ENCODE results near the gene HAUS6.
"Not testable (repeated sequence)": the region's sequence is repeated elsewhere in the genome, so short reads cannot be mapped to it uniquely, and the experiment has no call there.

The HAUS6 gene, protein sequence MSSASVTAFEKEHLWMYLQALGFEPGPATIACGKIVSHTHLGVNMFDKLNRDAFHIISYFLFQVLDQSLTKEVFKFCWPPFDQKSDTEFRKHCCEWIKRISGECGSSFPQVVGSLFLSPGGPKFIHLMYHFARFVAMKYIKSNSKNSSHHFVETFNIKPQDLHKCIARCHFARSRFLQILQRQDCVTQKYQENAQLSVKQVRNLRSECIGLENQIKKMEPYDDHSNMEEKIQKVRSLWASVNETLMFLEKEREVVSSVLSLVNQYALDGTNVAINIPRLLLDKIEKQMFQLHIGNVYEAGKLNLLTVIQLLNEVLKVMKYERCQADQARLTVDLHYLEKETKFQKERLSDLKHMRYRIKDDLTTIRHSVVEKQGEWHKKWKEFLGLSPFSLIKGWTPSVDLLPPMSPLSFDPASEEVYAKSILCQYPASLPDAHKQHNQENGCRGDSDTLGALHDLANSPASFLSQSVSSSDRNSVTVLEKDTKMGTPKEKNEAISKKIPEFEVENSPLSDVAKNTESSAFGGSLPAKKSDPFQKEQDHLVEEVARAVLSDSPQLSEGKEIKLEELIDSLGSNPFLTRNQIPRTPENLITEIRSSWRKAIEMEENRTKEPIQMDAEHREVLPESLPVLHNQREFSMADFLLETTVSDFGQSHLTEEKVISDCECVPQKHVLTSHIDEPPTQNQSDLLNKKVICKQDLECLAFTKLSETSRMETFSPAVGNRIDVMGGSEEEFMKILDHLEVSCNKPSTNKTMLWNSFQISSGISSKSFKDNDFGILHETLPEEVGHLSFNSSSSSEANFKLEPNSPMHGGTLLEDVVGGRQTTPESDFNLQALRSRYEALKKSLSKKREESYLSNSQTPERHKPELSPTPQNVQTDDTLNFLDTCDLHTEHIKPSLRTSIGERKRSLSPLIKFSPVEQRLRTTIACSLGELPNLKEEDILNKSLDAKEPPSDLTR

GRCh38 chr9:19102631-19103345 is at the start of gene HAUS6:
Gene HAUS6, minus strand, starts transcription at chr9:19102904. Its CDS starts 253 bp downstream, at chr9:19102651.
- peak; percentile 98 for DNase-seq

- DNase-seq: not testable (repeated sequence)
These were observed 49.4 kb upstream of the HAUS6 start for GRCh38 chr9:19152160-19152498.

GRCh38 chr9:19151425-19152159 is 48.9 kb upstream of the HAUS6 start:
- no peak for DNase-seq

- DNase-seq: no peak
These were observed 46.5 kb upstream of the HAUS6 start for GRCh38 chr9:19149230-19149629.

DNA sequence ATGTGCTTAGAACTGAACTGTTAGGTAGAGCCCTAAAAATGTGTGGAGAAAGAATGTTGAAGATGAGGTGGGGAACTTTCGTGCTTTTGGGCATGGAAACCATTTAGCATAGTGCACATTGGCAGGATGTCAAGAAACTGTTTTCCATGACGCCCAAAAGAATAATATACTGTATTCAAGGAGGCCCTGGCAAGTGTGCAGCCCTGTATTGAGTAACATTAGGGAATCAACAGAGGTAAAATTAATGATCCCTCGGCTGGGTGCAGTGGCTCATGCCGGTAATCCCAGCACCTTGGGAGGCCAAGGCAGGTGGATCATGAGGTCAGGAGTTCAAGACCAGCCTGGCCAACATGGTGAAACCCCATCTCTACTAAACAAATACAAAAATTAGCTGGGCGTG is 45.5 kb upstream of the HAUS6 start:
- no peak for DNase-seq

- DNase-seq: no peak
These were observed 43.8 kb upstream of the HAUS6 start for GRCh38 chr9:19146441-19147024.

DNA sequence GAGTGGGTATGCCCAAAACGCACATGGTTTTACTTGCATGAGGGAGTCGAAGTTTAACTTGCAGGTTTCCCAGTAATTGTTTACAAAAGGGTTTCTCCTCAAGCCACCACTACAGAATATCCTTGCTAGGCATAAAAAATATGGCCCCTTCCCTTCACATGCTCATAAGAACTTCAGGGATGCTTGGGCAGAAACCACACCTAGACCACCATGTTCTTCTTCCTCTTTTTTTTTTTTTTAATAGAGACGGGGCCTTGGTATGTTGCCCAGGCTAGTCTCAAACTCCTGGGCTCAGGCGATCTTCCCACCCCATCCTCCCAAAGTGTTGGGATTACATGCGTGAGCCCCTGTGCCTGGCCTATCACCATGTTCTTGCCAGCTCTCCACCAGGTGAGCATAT is 43.2 kb upstream of the HAUS6 start:
- DNase-seq: no peak

- DNase-seq: no peak
These were observed 37.6 kb upstream of the HAUS6 start for GRCh38 chr9:19140259-19140658.

DNA sequence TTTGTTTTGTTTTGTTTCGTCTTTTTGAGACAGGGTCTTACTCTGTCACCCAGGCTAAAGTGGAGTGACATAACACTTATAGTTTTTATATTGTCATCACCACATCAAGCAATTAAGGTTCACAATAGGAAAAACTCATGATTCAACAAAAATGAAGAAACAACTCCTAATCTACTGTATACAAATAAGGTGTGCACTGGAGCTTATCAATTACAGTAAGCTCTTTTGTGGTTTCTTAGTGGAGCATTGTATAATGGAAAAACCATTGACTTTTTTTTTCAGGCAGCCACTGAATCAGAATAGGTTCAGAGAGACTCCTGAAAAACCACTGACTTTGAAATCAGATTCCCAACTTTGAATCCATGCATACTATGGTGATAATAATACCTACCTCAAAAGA is 35.4 kb upstream of the HAUS6 start:
- DNase-seq: no peak

DNA sequence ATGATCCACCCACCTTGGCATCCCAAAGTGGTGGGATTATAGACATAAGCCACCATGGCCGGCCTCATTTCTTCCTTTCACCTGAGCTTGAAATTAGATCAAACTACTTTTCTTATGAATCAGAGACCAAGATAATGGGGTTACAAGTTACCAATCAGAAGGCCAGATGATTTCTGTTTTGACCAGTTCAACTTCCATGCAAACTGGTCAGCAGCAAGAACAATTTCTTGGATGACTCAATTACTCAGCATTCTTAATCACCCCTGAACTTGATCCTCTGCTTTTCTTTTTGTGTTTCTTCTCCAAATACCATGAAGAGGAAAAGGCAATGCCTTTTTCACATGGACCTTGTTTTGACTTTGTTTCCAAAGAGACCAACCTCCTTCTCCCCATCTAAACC is 34.6 kb upstream of the HAUS6 start:
- DNase-seq: no peak

- no peak for DNase-seq
These were observed 33.4 kb upstream of the HAUS6 start for GRCh38 chr9:19136129-19136528.

DNA sequence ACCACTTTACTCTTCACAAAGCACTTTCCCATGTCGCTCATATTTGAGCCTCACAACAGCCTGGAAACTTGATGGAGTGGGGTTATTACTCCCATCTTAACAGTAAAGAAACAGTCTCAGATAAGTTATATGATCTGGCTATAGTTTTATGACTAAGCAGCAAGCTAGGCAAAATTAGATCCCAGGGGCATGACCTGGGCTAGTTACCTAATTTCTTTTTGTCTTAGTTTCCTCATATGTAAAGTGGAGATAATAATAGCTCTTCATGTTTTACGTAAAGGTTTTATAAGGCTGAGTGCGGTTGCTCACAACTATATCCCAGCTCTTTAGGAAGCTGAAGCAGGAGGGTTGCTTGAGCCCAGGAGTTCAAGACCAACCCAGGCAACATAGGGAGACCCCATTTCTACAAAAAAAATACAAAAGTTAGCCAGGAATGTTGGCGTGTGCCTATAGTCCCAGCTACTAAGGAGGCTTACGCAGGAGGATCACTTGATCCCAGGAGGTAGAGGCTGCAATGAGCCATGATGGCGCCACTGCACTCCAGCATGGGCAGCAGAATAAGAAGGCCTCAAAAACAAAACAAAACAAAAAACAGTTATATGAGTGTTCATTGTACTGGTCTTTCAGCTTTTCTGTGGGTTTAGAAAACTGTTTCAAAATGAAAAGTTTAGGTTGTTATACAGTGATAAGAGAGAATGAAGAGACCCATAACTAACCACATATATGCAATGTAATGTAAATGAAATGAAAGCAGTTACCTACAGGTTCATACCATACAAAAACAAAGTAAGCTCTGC is 31.0 kb upstream of the HAUS6 start:
- no peak for DNase-seq

DNA sequence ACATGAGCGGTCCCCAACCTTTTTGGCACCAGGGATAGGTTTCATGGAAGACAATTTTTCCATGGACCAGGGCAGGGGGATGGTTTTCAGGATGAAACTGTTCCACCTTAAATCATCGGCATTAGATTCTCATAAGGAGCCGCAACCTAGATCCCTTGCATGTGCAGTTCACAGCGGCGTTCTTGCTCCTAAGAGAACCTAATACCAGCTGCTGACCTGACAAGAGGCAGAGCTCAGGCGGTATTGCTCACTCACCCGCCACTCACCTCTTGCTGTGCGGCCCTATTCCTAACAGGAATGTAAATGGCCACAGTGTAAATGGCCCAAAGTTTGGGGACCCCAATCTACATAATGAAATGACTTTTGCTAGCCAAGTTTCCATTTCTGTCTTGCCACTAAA is 27.7 kb upstream of the HAUS6 start:
- no peak for DNase-seq

GRCh38 chr9:19127871-19128500 is 25.3 kb upstream of the HAUS6 start:
- DNase-seq: peak; percentile 61

DNA sequence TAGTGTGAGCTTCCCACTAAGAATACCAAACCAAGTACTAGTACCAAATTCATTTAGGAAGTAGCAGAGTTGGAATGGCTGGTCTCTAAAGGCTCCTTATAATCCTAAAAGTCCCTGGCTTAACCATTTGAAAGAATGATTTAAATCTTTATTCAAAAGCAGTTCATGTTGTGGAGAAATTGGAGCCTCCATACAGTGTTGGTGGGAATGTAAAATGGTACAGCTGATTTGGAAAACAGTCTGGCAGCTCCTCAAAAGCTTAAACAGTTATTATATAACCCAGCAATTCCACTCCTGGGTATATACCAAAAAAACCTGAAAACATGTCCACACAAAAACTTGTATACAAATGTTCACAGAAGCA is 21.7 kb upstream of the HAUS6 start:
- no peak for DNase-seq

GRCh38 chr9:19122490-19123042 is 19.9 kb upstream of the HAUS6 start:
- no peak for DNase-seq

DNA sequence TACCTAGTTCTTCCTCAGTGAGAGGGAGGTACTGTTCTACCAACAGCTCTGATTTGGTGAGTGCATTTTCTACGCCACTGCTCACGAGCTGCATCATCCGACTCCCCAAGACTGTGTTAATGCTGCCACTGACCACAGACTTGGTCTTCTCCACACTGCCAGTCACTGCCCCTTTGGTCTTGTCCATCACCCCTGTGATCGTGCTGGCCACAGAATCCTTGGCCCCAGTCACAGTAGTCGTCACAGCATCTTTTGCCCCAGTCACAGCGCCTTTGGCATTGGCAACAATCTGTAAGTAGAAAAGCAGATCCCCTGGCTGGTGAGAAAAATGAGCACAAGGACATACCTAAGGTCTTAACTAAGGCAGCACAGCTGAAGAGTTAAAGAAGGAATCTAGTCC is 18.2 kb upstream of the HAUS6 start:
- no peak for DNase-seq

- no peak for DNase-seq
These were observed 17.2 kb upstream of the HAUS6 start for GRCh38 chr9:19119801-19120440.

- DNase-seq: no peak
These were observed 16.5 kb upstream of the HAUS6 start for GRCh38 chr9:19119246-19119645.

All from right hindlimb (tissue), 1 donor.